H1 (cell line): ENCODE data around the gene MAPK8. TPM values are rescaled to one million over a fixed set of nuclear protein-coding genes. Genes with fewer than 3 reads are reported as not detected.

Source experiments
- CTCF ChIA-PET: fragments of 300-600 bp; sonication (Branson Sonifier 250); formaldehyde crosslinking; loops from one replicate; lab custom pipeline; 2021; ENCODE audit not compliant: partially characterized antibody; lab: Charles Lee
- POLR2A ChIA-PET: fragments of 300-600 bp; sonication (Branson Sonifier 250); formaldehyde crosslinking; loops from one replicate; lab custom pipeline; 2021; ENCODE audit warnings: inconsistent platforms; ENCODE audit not compliant: partially characterized antibody; lab: Charles Lee
- DNase-seq, 2 experiments: peaks; one replicate each; pipeline versions ENCODE4 v3.0.0 to v3.0.0-alpha.2; 2010 to 2022; ENCODE audit warnings: low spot score in 2 of 2, low read depth in 1 of 2, mixed read lengths in 1 of 2
- FAIRE-seq: peaks from 2 replicates; lab custom pipeline; 2011; peaks lifted over from hg19 to GRCh38; lab: Jason Lieb, UNC
- H2AFZ ChIP-seq: 2 replicates; pipeline ENCODE4 v1.8.1; 2012; ENCODE audit warnings: low read length, inconsistent platforms
- H2AK5ac ChIP-seq: 2 replicates; pipeline ENCODE4 v1.6.1; 2013; ENCODE audit warnings: low read depth, low read length
- H2BK120ac ChIP-seq: replicated peaks from 2 replicates; pipeline ENCODE3; 2013; ENCODE audit warnings: low read depth, low read length, inconsistent platforms
- H2BK12ac ChIP-seq: 2 replicates; pipeline ENCODE4 v1.6.1; 2013; ENCODE audit warnings: low read depth, low read length
- H2BK15ac ChIP-seq: 2 replicates; pipeline ENCODE4 v1.6.1; 2013; ENCODE audit warnings: low read length
- H2BK20ac ChIP-seq: 2 replicates; pipeline ENCODE4 v1.6.1; 2013; ENCODE audit warnings: low read length
- H2BK5ac ChIP-seq: 2 replicates; pipeline ENCODE4 v1.6.1; 2013; ENCODE audit warnings: low read depth, low read length
- H3K14ac ChIP-seq: 2 replicates; pipeline ENCODE4 v1.6.1; 2013; ENCODE audit warnings: inconsistent platforms; ENCODE audit not compliant: insufficient read length
- H3K18ac ChIP-seq: 2 replicates; pipeline ENCODE4 v1.6.1; 2013; ENCODE audit warnings: low read length; ENCODE audit errors: extremely low read depth
- H3K23ac ChIP-seq: 2 replicates; pipeline ENCODE4 v1.6.1; 2013; ENCODE audit warnings: inconsistent platforms; ENCODE audit not compliant: insufficient read length
- H3K23me2 ChIP-seq: 2 replicates; pipeline ENCODE4 v1.6.1; 2013; ENCODE audit warnings: low read depth, low read length
- H3K27ac ChIP-seq: 2 replicates; pipeline ENCODE4 v1.6.1; 2011; ENCODE audit warnings: low read depth, low read length, inconsistent platforms
- H3K27me3 ChIP-seq, 4 experiments: replicated peaks in 1 of 4; 1 replicate in 1 of 4; 2 replicates in 3 of 4; pipeline versions ENCODE4 v1.6.1 to v1.8.1; 2011 to 2013; ENCODE audit warnings: low read length in 3 of 4, mild to moderate bottlenecking in 3 of 4, inconsistent platforms in 2 of 4, mixed read lengths in 2 of 4, moderate library complexity in 1 of 4; ENCODE audit not compliant: control insufficient read depth in 3 of 4, insufficient read depth in 3 of 4; ENCODE audit errors: extremely low read depth in 1 of 4
- H3K36me3 ChIP-seq, 4 experiments: 2 replicates each; pipeline versions ENCODE4 v1.6.1 to v1.8.1; 2011 to 2013; ENCODE audit warnings: mild to moderate bottlenecking in 4 of 4, low read length in 3 of 4, moderate library complexity in 2 of 4, control low read depth in 1 of 4, inconsistent platforms in 1 of 4; ENCODE audit not compliant: insufficient read depth in 4 of 4, control insufficient read depth in 2 of 4
- H3K4ac ChIP-seq: replicated peaks from 2 replicates; pipeline ENCODE3; 2013; ENCODE audit warnings: low read length, low read depth, mixed read lengths, inconsistent platforms; ENCODE audit not compliant: insufficient read length
- H3K4me1 ChIP-seq, 4 experiments: replicated peaks in 1 of 4; 1 replicate in 1 of 4; 2 replicates in 3 of 4; pipeline versions ENCODE4 v1.6.1 to v1.8.1; 2011 to 2013; ENCODE audit warnings: low read length in 3 of 4, inconsistent platforms in 2 of 4, mixed read lengths in 1 of 4; ENCODE audit not compliant: insufficient read depth in 4 of 4, control insufficient read depth in 3 of 4
- H3K4me2 ChIP-seq, 2 experiments: 2 replicates each; pipeline versions ENCODE4 v1.6.1 to v1.8.1; 2011 to 2013; ENCODE audit warnings: low read depth in 2 of 2, low read length in 2 of 2, control low read depth in 1 of 2, inconsistent platforms in 1 of 2, mild to moderate bottlenecking in 1 of 2; ENCODE audit not compliant: insufficient read depth in 1 of 2
- H3K4me3 ChIP-seq, 4 experiments: fragments of 200-600, 300-600 bp in 1 of 4; sonication (generic), shearing (Covaris generic), sonication (Bioruptor Twin) in 1 of 4; 2 replicates each; pipeline versions ENCODE4 v1.5.1 to v1.8.1; 2011 to 2016; ENCODE audit warnings: low read length in 4 of 4, low read depth in 3 of 4, control low read depth in 2 of 4, inconsistent platforms in 2 of 4, mild to moderate bottlenecking in 2 of 4, mixed read lengths in 1 of 4, moderate library complexity in 1 of 4; ENCODE audit not compliant: insufficient read depth in 2 of 4; ENCODE audit errors: extremely low read depth in 1 of 4
- H3K56ac ChIP-seq: replicated peaks from 2 replicates; pipeline ENCODE3; 2013; ENCODE audit warnings: low read depth, mild to moderate bottlenecking, mixed read lengths, low read length, inconsistent platforms; ENCODE audit not compliant: insufficient read length
- H3K79me1 ChIP-seq: 2 replicates; pipeline ENCODE4 v1.6.1; 2013; ENCODE audit warnings: low read depth, low read length, control low read depth
- H3K79me2 ChIP-seq, 2 experiments: 2 replicates each; pipeline versions ENCODE4 v1.6.1 to v1.8.1; 2012 to 2013; ENCODE audit warnings: low read length in 2 of 2, mild to moderate bottlenecking in 2 of 2, inconsistent platforms in 1 of 2; ENCODE audit not compliant: insufficient read depth in 2 of 2, control insufficient read depth in 1 of 2
- H3K9ac ChIP-seq, 4 experiments: replicated peaks in 1 of 4; 1 replicate in 1 of 4; 2 replicates in 3 of 4; pipeline versions ENCODE4 v1.6.1 to v1.8.1; 2011 to 2013; ENCODE audit warnings: low read depth in 3 of 4, low read length in 3 of 4, control low read depth in 2 of 4, mild to moderate bottlenecking in 2 of 4, moderate library complexity in 2 of 4, inconsistent platforms in 1 of 4; ENCODE audit errors: extremely low read depth in 1 of 4
- H3K9me3 ChIP-seq, 2 experiments: 2 replicates each; pipeline versions ENCODE4 v1.6.1 to v1.8.1; 2012 to 2013; ENCODE audit warnings: mild to moderate bottlenecking in 2 of 2, moderate library complexity in 2 of 2, control low read depth in 1 of 2, inconsistent platforms in 1 of 2, low read depth in 1 of 2, low read length in 1 of 2, mixed read lengths in 1 of 2; ENCODE audit not compliant: insufficient read depth in 2 of 2
- H4K20me1 ChIP-seq, 2 experiments: replicated peaks in 1 of 2; 2 replicates each; pipeline versions ENCODE3 to v1.8.1; 2011 to 2013; ENCODE audit warnings: inconsistent platforms in 2 of 2, low read length in 2 of 2, mild to moderate bottlenecking in 1 of 2; ENCODE audit not compliant: insufficient read depth in 2 of 2, control insufficient read depth in 1 of 2
- H4K5ac ChIP-seq: 2 replicates; pipeline ENCODE4 v1.6.1; 2013; ENCODE audit warnings: low read length, low read depth, mixed read lengths, inconsistent platforms; ENCODE audit not compliant: insufficient read length
- H4K8ac ChIP-seq: 2 replicates; pipeline ENCODE4 v1.8.0; 2013; ENCODE audit warnings: mild to moderate bottlenecking, moderate library complexity, low read length, inconsistent platforms; ENCODE audit not compliant: insufficient read depth; ENCODE audit errors: extremely low read depth
- H4K91ac ChIP-seq: replicated peaks from 2 replicates; pipeline ENCODE3; 2013; ENCODE audit warnings: low read length, mixed read lengths, inconsistent platforms; ENCODE audit not compliant: insufficient read length
- CBX5 ChIP-seq: fragments of 300-800, 300-1000 bp; sonication (generic); IDR thresholded peaks from 2 replicates; pipeline ENCODE4 v1.7.1; 2016; ENCODE audit warnings: antibody characterized with exemption, low read length, low read depth
- CHD1 ChIP-seq: IDR thresholded peaks from 2 replicates; pipeline ENCODE4 v1.6.1; 2012; ENCODE audit warnings: low read depth, low read length, improper control_type of control experiment
- CREB1 ChIP-seq: IDR thresholded peaks from 2 replicates; pipeline ENCODE4 v1.6.1; 2012; ENCODE audit warnings: inconsistent platforms
- HDAC6 ChIP-seq: IDR thresholded peaks from one replicate; pipeline ENCODE4 v1.7.1; 2012; ENCODE audit warnings: low read depth, mild to moderate bottlenecking, inconsistent platforms, low read length, moderate library complexity
- JUND ChIP-seq: IDR thresholded peaks from 2 replicates; pipeline ENCODE4 v1.6.1; 2011; ENCODE audit warnings: mild to moderate bottlenecking, improper control_type of control experiment, low read length
- MAFK ChIP-seq: IDR thresholded peaks from 2 replicates; pipeline ENCODE4 v1.6.1; 2012; ENCODE audit warnings: low read depth, mild to moderate bottlenecking, improper control_type of control experiment, low read length
- RFX5 ChIP-seq: IDR thresholded peaks from 2 replicates; pipeline ENCODE4 v1.6.1; 2011; ENCODE audit warnings: low read depth, low read length, improper control_type of control experiment, borderline replicate concordance
- RNF2 ChIP-seq: fragments of 200-900, 300-1000 bp; sonication (generic); IDR thresholded peaks from 2 replicates; pipeline ENCODE4 v1.7.1; 2016; ENCODE audit warnings: borderline replicate concordance, low read depth, mild to moderate bottlenecking, antibody characterized with exemption, low read length; ENCODE audit not compliant: poor library complexity, severe bottlenecking; ENCODE audit errors: missing control alignments
- RXRA ChIP-seq: IDR thresholded peaks from 2 replicates; pipeline ENCODE4 v1.6.1; 2011; ENCODE audit warnings: low read depth, mild to moderate bottlenecking, low read length, moderate library complexity; ENCODE audit not compliant: insufficient read depth
- SIX5 ChIP-seq: IDR thresholded peaks from 2 replicates; pipeline ENCODE4 v1.6.1; 2011; ENCODE audit warnings: mild to moderate bottlenecking, low read depth, low read length
- SP2 ChIP-seq: IDR thresholded peaks from 2 replicates; pipeline ENCODE4 v1.6.1; 2012; ENCODE audit warnings: mild to moderate bottlenecking, low read length, inconsistent platforms
- SUZ12 ChIP-seq: fragments of 200-600 bp; sonication (generic); IDR thresholded peaks from 2 replicates; pipeline ENCODE4 v1.6.1; 2012; ENCODE audit warnings: mild to moderate bottlenecking, inconsistent platforms, low read length, moderate library complexity, mixed read lengths
- TEAD4 ChIP-seq: IDR thresholded peaks from 2 replicates; pipeline ENCODE4 v1.6.1; 2012; ENCODE audit warnings: low read depth, low read length, inconsistent platforms, mixed read lengths
- USF2 ChIP-seq: IDR thresholded peaks from 2 replicates; pipeline ENCODE4 v1.6.1; 2011; ENCODE audit warnings: low read length, improper control_type of control experiment
- WGBS, 2 experiments: shearing (Covaris generic) in 1 of 2; methylation state at CpG; one replicate each; pipeline versions ENCODE4 v1.1.6 to v1.1.7; 2013 to 2015; ENCODE audit warnings: low lambda C conversion rate in 2 of 2, mixed read lengths in 2 of 2, inconsistent platforms in 1 of 2, low coverage in 1 of 2, missing lambda C conversion rate in 1 of 2; ENCODE audit not compliant: insufficient replicate concordance in 2 of 2, insufficient coverage in 1 of 2, insufficient read length in 1 of 2; ENCODE audit errors: extremely low coverage in 1 of 2, missing lambda C conversion rate in 1 of 2; 5-methylcytosine and 5-hydroxymethylcytosine counted together
- polyA plus RNA-seq, 7 experiments: library from polyadenylated mRNA; depleted of rRNA in 3 of 7; stranded (reverse) in 5 of 7; unstranded in 2 of 7; fragments of >200 nt in 5 of 7; fragments of 200-250 nt in 2 of 7; gene quantifications; 1 replicate in 5 of 7; 2 replicates in 1 of 7; 4 replicates in 1 of 7; pipeline versions ENCODE4 v1.2.1 to v1.2.3, GENCODE V29; 2011 to 2013; ENCODE audit warnings: missing spikeins in 2 of 7, mixed read lengths in 2 of 7
- total RNA-seq: library from RNA; stranded (reverse); fragmentation: NEBNext Ultra II Directional; extraction: Animal tissue kit (Norgen Biotek cat#: 25700); gene quantifications from 2 replicates; pipeline ENCODE4 v1.2.1, GENCODE V29; 2021

The MAPK8 gene
- total and polyA plus RNA-seq, 2 of the 8 experiments (the other 6 are each of a cell fraction or from before 2014, with no cell fraction given), result 23.3 to 71.3 TPM

GRCh38 chr10:48481385-48481784, 174.9 kb downstream of the MAPK8 start:
- Histone ChIP-seq H2AK5ac (no peak overlapping the region), H2AFZ (no peak overlapping the region), H3K36me3 (no peaks in the 10 kb centered on the region), H3K79me1 (0 out of 2 replicates have a peak, but pooled peaks cover 2% of the 10 kb centered on the region), H3K56ac (no peak overlapping the region), H4K20me1 (no peaks in the 10 kb centered on the region), H2BK5ac (no peak overlapping the region), H2BK120ac (no peak overlapping the region), H3K23me2 (no peaks in the 10 kb centered on the region), H2BK12ac (no peak overlapping the region), H3K23ac (no peak overlapping the region), H3K79me2 (no peaks in the 10 kb centered on the region), H3K27ac (no peak overlapping the region), H3K4me1 (peaks cover 0 to 7% (median 2%) of the 10 kb centered on the region in 4 experiments; a peak in 4 of 7 replicates), H3K9me3 (no peaks in the 10 kb centered on the region), H3K4me2 (no peak overlapping the region), H2BK20ac (no peak overlapping the region), H4K91ac (no peak overlapping the region), H3K4ac (no peak overlapping the region), H3K27me3 (no peaks in the 10 kb centered on the region), H3K4me3 (no peak overlapping the region), H3K9ac (no peak overlapping the region), H4K8ac (no peak overlapping the region), H3K18ac (no peak overlapping the region), H2BK15ac (no peak overlapping the region), H3K14ac (no peak overlapping the region), H4K5ac (no peak overlapping the region)
- DNase-seq (no peak), FAIRE-seq (no peak)
- ChIA-PET POLR2A (interaction anchor here (0.9 to 1.5 kb wide), 2 partner anchors 9 kb away, joined by 3 read pairs; no protein-coding TSS in a partner anchor), CTCF (interaction anchor here (0.7 to 1.6 kb wide), 7 partner anchors 16 to 175 kb away, joined by 3 to 6 read pairs (median 3); no protein-coding TSS in a partner anchor)
- WGBS, 2 experiments, result 98% methylated on average over 2 of the region's 2 CpGs; no CpG with 5 or more reads in 1 of the 2 experiments
- TF ChIP-seq CHD1 (no peak), JUND (no peak), RFX5 (no peak), SIX5 (no peak), MAFK (no peak), USF2 (no peak), CREB1 (no peak), RXRA (no peak), HDAC6 (no peak), CBX5 (no peak), TEAD4 (no peak), RNF2 (no peak), SUZ12 (no peak), SP2 (no peak)
